GM20431 (cell line): ENCODE data around the gene ODC1.

Source experiments
- in situ Hi-C: fragments of 300-500 bp; cut with MseI, MboI; formaldehyde crosslinking; loops from one replicate; pipeline ENCODE4 v1.15.0; 2020; ENCODE audit warnings: low sequenced_read_pairs; ENCODE audit not compliant: unreplicated experiment

The ODC1 gene

GRCh38 chr2:10392100-10392499, 56.0 kb downstream of the ODC1 start:
- in situ Hi-C loops, result no loop called here

- in situ Hi-C loops, result no loop called here
Measured at GRCh38 chr2:10390369-10390801, 57.7 kb downstream of the ODC1 start.
